Measurements from ENCODE around the gene RPN2. TPM values are rescaled to one million over a fixed set of nuclear protein-coding genes. Genes with fewer than 3 reads are reported as not detected.

Gene RPN2
- total and polyA plus RNA-seq, 9 of the 15 experiments (the other 6 are each of a cell fraction or from before 2014, with no cell fraction given): 168 to 548 (median 325) TPM

DNA sequence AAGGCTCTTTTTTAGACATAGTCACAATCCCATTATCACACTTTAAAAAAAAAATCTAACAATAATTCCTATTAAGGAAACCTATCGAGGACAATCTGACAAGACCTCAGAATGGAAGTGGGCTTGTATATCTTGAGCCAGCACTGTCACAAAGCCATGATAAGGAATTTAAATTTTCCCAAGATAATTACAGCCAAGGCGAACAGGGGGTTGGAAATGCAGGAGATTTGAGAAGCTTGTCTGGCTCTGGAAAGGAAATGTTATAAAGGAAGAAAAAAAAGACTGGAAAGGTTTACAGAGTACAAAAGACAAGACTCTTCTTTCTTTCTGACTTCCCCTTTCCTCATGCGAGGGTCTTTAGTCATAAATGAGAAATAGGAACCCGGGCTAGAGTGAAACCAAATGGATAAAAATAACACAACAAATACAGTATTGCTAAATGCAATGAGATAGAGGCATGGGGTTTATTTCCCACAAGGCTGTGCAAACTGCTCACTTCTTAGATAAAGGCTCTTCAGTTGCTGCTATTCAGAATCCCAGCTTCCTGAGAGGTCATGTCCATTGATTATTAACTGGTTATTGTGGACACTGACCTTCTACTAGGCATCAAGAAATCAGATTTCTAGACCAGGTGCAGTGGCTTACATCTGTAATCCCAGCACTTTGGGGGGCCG, 95.9 kb downstream of the RPN2 start:
- ChIA-PET POLR2A (interaction anchor here (1.0 to 1.2 kb wide), 2 partner anchors 11 to 14 kb away, joined by 3 read pairs; partner anchors contain the start of gene MANBAL), CTCF (ENCODE audit: low intra/inter-chr PET ratio) (no interaction called here)
- TF ChIP-seq KDM5B (IDR thresholded peaks at IDR 0.05; ENCODE audit: insufficient replicate concordance, low read depth, low read length): no peak
- no peak for TF ChIP-seq RB1 (IDR thresholded peaks at IDR 0.05; ENCODE audit: low read depth)
- TF ChIP-seq NFIX (CRISPR knock-in tag; IDR thresholded peaks at IDR 0.05; ENCODE audit: low read depth): no peak
- TF ChIP-seq ZNF668 (CRISPR knock-in tag; IDR thresholded peaks at IDR 0.05): no peak
- TF ChIP-seq NR3C1 (CRISPR knock-in tag; IDR thresholded peaks at IDR 0.05): no peak
- peak; percentile 61 for TF ChIP-seq SPI1 (IDR thresholded peaks at IDR 0.05; ENCODE audit: borderline replicate concordance, low read depth, low read length)
- Histone ChIP-seq H3K79me2 (ENCODE audit: control insufficient read depth, insufficient read depth, low read length) (no peaks in the 10 kb centered on the region), H2AFZ (ENCODE audit: low read depth, low read length) (peak overlapping the region; percentile 68), H3K4me1 (replicated peaks in 1 of 2; ENCODE audit: control insufficient read depth in 2 of 2, insufficient read depth in 2 of 2, low read length in 2 of 2) (peaks cover 12 to 20% of the 10 kb centered on the region in 2 experiments), H4K20me1 (replicated peaks; ENCODE audit: control insufficient read depth, insufficient read depth, low read length) (no peaks in the 10 kb centered on the region), H3K27ac (ENCODE audit: extremely low read depth, low read depth, low read length) (no peak overlapping the region), H3K9me3 (replicated peaks; ENCODE audit: control insufficient read depth, insufficient read depth, low read depth, low read length) (peaks cover under 1% of the 10 kb centered on the region; the same call in 1 of the 2 replicates), H3K9me1 (ENCODE audit: control insufficient read depth, insufficient read depth, low read length) (no peaks in the 10 kb centered on the region), H3K27me3 (ENCODE audit: control insufficient read depth in 2 of 2, insufficient read depth in 2 of 2, low read length in 2 of 2) (no peaks in the 10 kb centered on the region; a peak in 1 of 5 replicates), H3K36me3 (ENCODE audit: control insufficient read depth, insufficient read depth, low read length) (no peaks in the 10 kb centered on the region), H3K4me3 (no peak overlapping the region), H3K9ac (ENCODE audit: insufficient read depth in 1 of 2, low read depth in 2 of 2, low read length in 2 of 2) (no peak overlapping the region), H3K4me2 (ENCODE audit: insufficient read depth, low read length) (no peak overlapping the region)
- DNase-seq (ENCODE audit: extremely low read depth in 1 of 4, low spot score in 3 of 4) (no peak), FAIRE-seq (no peak), ATAC-seq (no peak)
- intact Hi-C loops (cut with micrococcal nuclease) (no loop called here), in situ Hi-C loops (cut with MboI) (loop anchor here (5.0 kb wide), 1 partner anchor 252 kb away; the partner anchor contains the start of gene BLCAP)
- 15% methylated on average over 5 of the region's 5 CpGs for WGBS (ENCODE audit: insufficient coverage, low coverage, missing lambda C conversion rate)
- no TSS peak for BruUV-seq (replicated peaks)
